ENCODE measurements around the gene CABLES1.

DNA sequence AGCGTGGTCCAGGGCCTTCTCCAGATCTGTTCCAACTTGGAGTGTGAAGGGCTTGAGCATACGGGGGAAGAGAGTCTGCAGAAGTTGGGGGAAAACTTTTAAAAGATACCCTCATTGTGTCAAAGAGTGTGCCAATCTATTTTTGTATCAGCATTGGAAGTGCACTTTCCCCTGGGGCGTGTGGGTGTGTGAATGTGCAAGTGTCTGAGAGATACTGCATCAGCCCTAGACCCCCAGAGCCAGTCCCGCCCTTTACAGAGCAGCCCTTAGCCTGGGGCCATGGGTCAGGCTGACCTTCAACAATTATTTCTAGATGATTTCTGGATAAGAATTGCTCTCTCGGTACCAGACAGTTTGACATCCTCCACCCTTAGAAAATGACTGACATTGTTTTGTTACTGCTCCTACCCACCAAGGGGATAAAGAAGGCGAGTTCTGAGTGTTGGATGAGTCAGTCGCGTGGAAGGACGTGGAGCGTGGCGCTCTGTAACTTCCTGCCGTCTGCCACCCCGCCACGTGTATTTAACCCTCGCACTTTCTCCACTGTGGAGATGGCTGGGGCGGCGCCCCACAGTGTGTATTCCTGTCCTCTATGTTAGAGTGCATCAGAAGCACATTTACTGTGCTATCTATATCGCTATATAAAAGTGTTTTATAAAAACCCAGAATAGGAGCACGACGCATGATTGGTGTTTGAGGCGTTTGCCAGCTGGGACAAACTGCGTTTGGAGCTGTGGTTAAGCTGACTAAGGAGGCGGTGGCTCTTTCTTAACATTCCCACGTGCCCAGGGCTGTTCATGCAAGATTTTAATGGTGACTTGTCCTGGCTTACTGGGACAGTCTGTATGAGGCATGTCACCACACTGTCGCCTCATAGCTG lies 122.6 kb downstream of the CABLES1 start:
- TF ChIP-seq, protein P1, sequence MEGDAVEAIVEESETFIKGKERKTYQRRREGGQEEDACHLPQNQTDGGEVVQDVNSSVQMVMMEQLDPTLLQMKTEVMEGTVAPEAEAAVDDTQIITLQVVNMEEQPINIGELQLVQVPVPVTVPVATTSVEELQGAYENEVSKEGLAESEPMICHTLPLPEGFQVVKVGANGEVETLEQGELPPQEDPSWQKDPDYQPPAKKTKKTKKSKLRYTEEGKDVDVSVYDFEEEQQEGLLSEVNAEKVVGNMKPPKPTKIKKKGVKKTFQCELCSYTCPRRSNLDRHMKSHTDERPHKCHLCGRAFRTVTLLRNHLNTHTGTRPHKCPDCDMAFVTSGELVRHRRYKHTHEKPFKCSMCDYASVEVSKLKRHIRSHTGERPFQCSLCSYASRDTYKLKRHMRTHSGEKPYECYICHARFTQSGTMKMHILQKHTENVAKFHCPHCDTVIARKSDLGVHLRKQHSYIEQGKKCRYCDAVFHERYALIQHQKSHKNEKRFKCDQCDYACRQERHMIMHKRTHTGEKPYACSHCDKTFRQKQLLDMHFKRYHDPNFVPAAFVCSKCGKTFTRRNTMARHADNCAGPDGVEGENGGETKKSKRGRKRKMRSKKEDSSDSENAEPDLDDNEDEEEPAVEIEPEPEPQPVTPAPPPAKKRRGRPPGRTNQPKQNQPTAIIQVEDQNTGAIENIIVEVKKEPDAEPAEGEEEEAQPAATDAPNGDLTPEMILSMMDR (IDR thresholded peaks at IDR 0.05): no peak
- no peak for TF ChIP-seq POLR2AphosphoS5 (IDR thresholded peaks at IDR 0.05)
- no peak for TF ChIP-seq POLR2A (IDR thresholded peaks at IDR 0.05)

Data from transverse colon (tissue), 4 donors.